Prostate gland (tissue), 2 donors: ENCODE measurements around the gene MANBA. TPM values are rescaled to one million over a fixed set of nuclear protein-coding genes. Genes with fewer than 3 reads are reported as not detected.

Experiments used
- DNase-seq: peaks from one replicate; pipeline ENCODE4 v3.0.0-alpha.2; 2019; ENCODE audit warnings: low spot score
- H3K27ac ChIP-seq, 2 donors: fragments of 200-600 bp; sonication (generic); 2 replicates each; pipeline ENCODE4 v1.5.1; 2017 to 2019
- H3K27me3 ChIP-seq: fragments of 200-600 bp; sonication (generic); replicated peaks from 2 replicates; pipeline ENCODE4 v1.5.1; 2019; ENCODE audit not compliant: insufficient read depth
- H3K36me3 ChIP-seq, 2 donors: fragments of 200-600 bp; sonication (generic); 1 replicate in 1 of 2; 2 replicates in 1 of 2; pipeline versions ENCODE4 v1.5.1 to v1.8.1; 2017 to 2019
- H3K4me1 ChIP-seq: fragments of 200-600 bp; sonication (generic); replicated peaks from 2 replicates; pipeline ENCODE4 v1.5.1; 2019
- H3K4me3 ChIP-seq, 2 donors: fragments of 200-600 bp; sonication (generic); 2 replicates each; pipeline ENCODE4 v1.5.1; 2017 to 2019
- H3K9me3 ChIP-seq: fragments of 200-600 bp; sonication (generic); 2 replicates; pipeline ENCODE4 v1.5.1; 2017
- CTCF ChIP-seq, 4 experiments: fragments of 200-600 bp in 2 of 4; fragments of 450-650 bp in 2 of 4; sonication (generic) in 2 of 4; IDR thresholded peaks; 1 replicate in 3 of 4; 2 replicates in 1 of 4; pipeline ENCODE4 v1.5.1; 2016 to 2019; ENCODE audit warnings: antibody characterized with exemption in 4 of 4, mild to moderate bottlenecking in 2 of 4, moderate library complexity in 2 of 4
- POLR2A ChIP-seq: fragments of 450-650 bp; IDR thresholded peaks from one replicate; pipeline ENCODE4 v1.6.1; 2016; ENCODE audit warnings: antibody characterized with exemption, mild to moderate bottlenecking
- POLR2AphosphoS5 ChIP-seq: sonication (generic); formaldehyde crosslinking; IDR thresholded peaks from one replicate; pipeline ENCODE4 v1.6.1; 2017; ENCODE audit warnings: antibody characterized with exemption
- WGBS: methylation state at CpG from one replicate; pipeline ENCODE4 v1.1.5; 2018; 5-methylcytosine and 5-hydroxymethylcytosine counted together
- intact Hi-C: fragments of 100-400 bp; cut with DNase I; formaldehyde crosslinking; loops from one replicate; pipeline ENCODE4 v1.14.2; 2022
- total RNA-seq, 2 donors: library from RNA; depleted of rRNA; stranded (reverse); fragments of >200 nt; gene quantifications; one replicate each; pipeline ENCODE4 v1.1.0, GENCODE V29; 2016

MANBA gene
- total RNA-seq, 2 donors from 2014 or later, result 29.7 to 41.6 TPM

- H3K9me3 ChIP-seq, result no peaks in the 10 kb centered on the region
- no peaks in the 10 kb centered on the region for H3K27me3 ChIP-seq
- H3K27ac ChIP-seq, result no peak overlapping the region
- H3K4me3 ChIP-seq, result no peak overlapping the region
- WGBS, result 91% methylated on average over 5 of the region's 5 CpGs
- H3K36me3 ChIP-seq, result no peaks in the 10 kb centered on the region
- no peak for TF ChIP-seq POLR2A
- TF ChIP-seq POLR2AphosphoS5, result no peak
- no peak for TF ChIP-seq CTCF (IDR thresholded peaks at IDR 0.05)
- intact Hi-C loops, result no loop called here
- no peak for DNase-seq
- no peaks in the 10 kb centered on the region for H3K4me1 ChIP-seq
Measured at GRCh38 chr4:102642631-102643298, 118.0 kb downstream of the MANBA start.

GRCh38 chr4:102641793-102642192, 119.0 kb downstream of the MANBA start:
- no peaks in the 10 kb centered on the region for H3K36me3 ChIP-seq
- H3K4me1 ChIP-seq, result no peaks in the 10 kb centered on the region
- H3K27me3 ChIP-seq, result no peaks in the 10 kb centered on the region
- no peak for TF ChIP-seq CTCF (IDR thresholded peaks at IDR 0.05)
- no peak for DNase-seq
- intact Hi-C loops, result no loop called here
- no peak overlapping the region for H3K27ac ChIP-seq
- no peak overlapping the region for H3K4me3 ChIP-seq
- no peaks in the 10 kb centered on the region for H3K9me3 ChIP-seq

GRCh38 chr4:102640669-102641068, 120.1 kb downstream of the MANBA start:
- Histone ChIP-seq H3K36me3 (no peaks in the 10 kb centered on the region), H3K4me1 (no peaks in the 10 kb centered on the region), H3K27me3 (no peaks in the 10 kb centered on the region), H3K9me3 (no peaks in the 10 kb centered on the region), H3K27ac (no peak overlapping the region), H3K4me3 (no peak overlapping the region)
- WGBS, result 87% methylated on average over 4 of the region's 4 CpGs
- DNase-seq, result no peak
- intact Hi-C loops, result no loop called here
- no peak for TF ChIP-seq POLR2AphosphoS5
- TF ChIP-seq CTCF (IDR thresholded peaks at IDR 0.05), result no peak
- no peak for TF ChIP-seq POLR2A

GRCh38 chr4:102639598-102639997, 121.2 kb downstream of the MANBA start:
- H3K4me3 ChIP-seq, result no peak overlapping the region
- H3K27ac ChIP-seq, result no peak overlapping the region
- 85% methylated on average over 7 of the region's 7 CpGs for WGBS
- TF ChIP-seq POLR2AphosphoS5 (no peak), POLR2A (no peak), CTCF (IDR thresholded peaks at IDR 0.05) (no peak)
- intact Hi-C loops, result no loop called here
- no peaks in the 10 kb centered on the region for H3K27me3 ChIP-seq
- no peak for DNase-seq
- no peaks in the 10 kb centered on the region for H3K36me3 ChIP-seq
- H3K4me1 ChIP-seq, result no peaks in the 10 kb centered on the region
- no peaks in the 10 kb centered on the region for H3K9me3 ChIP-seq

GRCh38 chr4:102638621-102639020, 122.1 kb downstream of the MANBA start:
- H3K9me3 ChIP-seq, result no peaks in the 10 kb centered on the region
- DNase-seq, result no peak
- H3K27me3 ChIP-seq, result no peaks in the 10 kb centered on the region
- no peaks in the 10 kb centered on the region for H3K4me1 ChIP-seq
- no peak overlapping the region for H3K4me3 ChIP-seq
- 50% methylated on average over 1 of the region's 1 CpG for WGBS
- TF ChIP-seq CTCF (IDR thresholded peaks at IDR 0.05) (no peak), POLR2AphosphoS5 (no peak), POLR2A (no peak)
- intact Hi-C loops, result no loop called here
- no peak overlapping the region for H3K27ac ChIP-seq
- H3K36me3 ChIP-seq, result no peaks in the 10 kb centered on the region
